Naive thymus-derived CD8-positive, alpha-beta T cell (primary cell): Measurements from ENCODE around the gene NPR1. TPM values are rescaled to one million over a fixed set of nuclear protein-coding genes. Genes with fewer than 3 reads are reported as not detected.
"Not testable (repeated sequence)": the region's sequence is repeated elsewhere in the genome, so short reads cannot be mapped to it uniquely, and the experiment has no call there.

Experiments used
- ATAC-seq, 2 donors: fragments of 150-1000 bp; cut with Tn5 transposase in 1 of 2; sonication (Bioruptor Pico), chemical (Tn5 transposase) in 1 of 2; 1 replicate in 1 of 2; 2 replicates in 1 of 2; pipeline ENCODE4 v1.10.0; 2021; ENCODE audit warnings: mild to moderate bottlenecking in 2 of 2, moderate library complexity in 2 of 2
- POLR2A ChIA-PET: fragments of 350-600 bp; sonication (Branson Sonifier 250); formaldehyde crosslinking; loops from one replicate; lab custom pipeline; 2021; ENCODE audit warnings: antibody characterized with exemption; lab: Charles Lee
- DNase-seq, 10 donors: peaks; one replicate each; pipeline versions ENCODE4 v3.0.0 to v3.0.0-alpha.2; 2020 to 2022
- H3K27ac Mint-ChIP-seq, 10 donors: one replicate each; pipeline ENCODE4 v1.8.0; 2020 to 2022; ENCODE audit warnings: mild to moderate bottlenecking in 10 of 10, mixed read lengths in 10 of 10, moderate library complexity in 4 of 10, inconsistent platforms in 1 of 10
- H3K27me3 Mint-ChIP-seq, 5 donors: one replicate each; pipeline ENCODE4 v1.8.0; 2021 to 2022; ENCODE audit warnings: mixed read lengths in 5 of 5
- H3K36me3 Mint-ChIP-seq, 3 donors: one replicate each; pipeline ENCODE4 v1.8.0; 2020 to 2022; ENCODE audit warnings: mixed read lengths in 3 of 3, mild to moderate bottlenecking in 2 of 3, inconsistent platforms in 1 of 3
- H3K4me1 Mint-ChIP-seq, 4 donors: one replicate each; pipeline ENCODE4 v1.8.0; 2021 to 2022; ENCODE audit warnings: mixed read lengths in 4 of 4
- H3K4me3 Mint-ChIP-seq, 10 donors: one replicate each; pipeline ENCODE4 v1.8.0; 2020 to 2022; ENCODE audit warnings: mild to moderate bottlenecking in 10 of 10, mixed read lengths in 10 of 10, moderate library complexity in 6 of 10, inconsistent platforms in 1 of 10
- H3K9me3 Mint-ChIP-seq, 9 donors: one replicate each; pipeline ENCODE4 v1.8.0; 2020 to 2022; ENCODE audit warnings: mixed read lengths in 9 of 9, mild to moderate bottlenecking in 3 of 9, inconsistent platforms in 1 of 9, moderate library complexity in 1 of 9
- polyA plus RNA-seq, 3 donors: library from polyadenylated mRNA; unstranded; fragments of 300-500 nt; fragmentation: Illumina TruSeq; gene quantifications; one replicate each; pipeline ENCODE4 v1.2.3, GENCODE V29; 2021
- total RNA-seq, 8 experiments: library from RNA in 2 of 8; stranded (reverse) in 2 of 8; gene quantifications; one replicate each; pipeline ENCODE4 v1.2.3 and lab custom pipeline; 2021 to 2026

NPR1 gene
- total and polyA plus RNA-seq, 5 experiments from 2014 or later, result not detected

- Mint-ChIP-seq H3K27me3 (no peaks in the 10 kb centered on the region), H3K27ac (no peak overlapping the region), H3K9me3 (no peaks in the 10 kb centered on the region), H3K4me3 (no peak overlapping the region), H3K4me1 (peaks cover 22 to 42% (median 37%) of the 10 kb centered on the region in 4 donors), H3K36me3 (peaks cover 0 to 7% (median 1%) of the 10 kb centered on the region in 3 donors)
- ATAC-seq (no peak), DNase-seq (no peak)
- POLR2A ChIA-PET, result interaction anchor here (0.7 to 10.4 kb wide), 6 partner anchors 8 to 20 kb away, joined by 3 to 85 read pairs (median 4); partner anchors contain the start of genes CHTOP and ILF2
These were observed 26.7 kb upstream of the NPR1 start for GRCh38 chr1:153651771-153652170.

DNA sequence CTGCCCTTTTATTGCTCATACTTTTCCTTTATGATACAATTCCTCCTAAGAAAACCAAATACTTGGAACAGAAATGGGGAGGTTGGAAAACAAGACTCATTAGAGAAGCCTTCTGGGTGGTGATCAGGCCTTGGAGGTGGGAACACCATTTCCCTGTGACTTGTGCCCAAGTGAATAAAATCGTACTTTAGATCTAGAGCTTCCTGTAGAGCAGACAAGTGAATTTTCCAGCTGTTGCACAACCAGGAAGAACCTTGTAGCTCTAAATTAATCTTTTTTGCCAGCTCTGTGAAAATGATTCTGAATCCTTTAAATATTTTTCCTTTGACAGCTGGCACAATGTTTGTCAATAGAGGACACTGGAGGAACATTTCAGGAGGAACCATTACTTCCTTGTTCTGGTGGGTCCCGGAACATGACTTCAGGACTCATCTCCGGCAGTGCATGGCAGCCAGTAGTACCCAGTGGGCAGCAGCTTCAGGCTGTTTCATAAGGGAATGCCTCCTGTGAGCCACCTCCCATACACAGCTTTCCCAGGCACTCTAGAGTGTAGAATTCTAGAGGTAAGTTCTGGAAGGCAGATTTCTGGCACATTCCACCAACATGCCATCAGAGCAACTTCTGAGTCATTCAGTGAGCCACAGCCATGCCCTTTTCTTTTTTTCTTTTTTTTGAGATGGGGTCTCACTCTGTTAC lies 25.5 kb upstream of the NPR1 start:
- H3K36me3 Mint-ChIP-seq, result no peaks in the 10 kb centered on the region
- DNase-seq (no peak), ATAC-seq (no peak)
- peak overlapping the region in 3 of 10 donors; percentile 7 to 71 (median 56) for H3K27ac Mint-ChIP-seq
- no peaks in the 10 kb centered on the region for H3K27me3 Mint-ChIP-seq
- peaks cover 14 to 30% (median 26%) of the 10 kb centered on the region in 4 donors for H3K4me1 Mint-ChIP-seq
- no peaks in the 10 kb centered on the region for H3K9me3 Mint-ChIP-seq
- POLR2A ChIA-PET, result interaction anchor here (0.7 to 10.4 kb wide), 5 partner anchors 9 to 1604 kb away, joined by 3 to 85 read pairs (median 3); partner anchors contain the start of genes CHTOP and ILF2
- no peak overlapping the region for H3K4me3 Mint-ChIP-seq

GRCh38 chr1:153655333-153655732 lies 23.2 kb upstream of the NPR1 start:
- POLR2A ChIA-PET, result interaction anchor here (1.9 kb wide), 1 partner anchor 21 kb away, joined by 11 read pairs; no protein-coding TSS in a partner anchor
- no peak overlapping the region for H3K4me3 Mint-ChIP-seq
- H3K36me3 Mint-ChIP-seq, result peaks cover 0 to under 1% (median 0%) of the 10 kb centered on the region in 3 donors
- peak overlapping the region in 1 of 10 donors; percentile 52 for H3K27ac Mint-ChIP-seq
- DNase-seq (no peak), ATAC-seq (no peak)
- H3K4me1 Mint-ChIP-seq, result peaks cover 1 to 23% (median 15%) of the 10 kb centered on the region in 4 donors
- H3K27me3 Mint-ChIP-seq, result no peaks in the 10 kb centered on the region
- no peaks in the 10 kb centered on the region for H3K9me3 Mint-ChIP-seq

DNA sequence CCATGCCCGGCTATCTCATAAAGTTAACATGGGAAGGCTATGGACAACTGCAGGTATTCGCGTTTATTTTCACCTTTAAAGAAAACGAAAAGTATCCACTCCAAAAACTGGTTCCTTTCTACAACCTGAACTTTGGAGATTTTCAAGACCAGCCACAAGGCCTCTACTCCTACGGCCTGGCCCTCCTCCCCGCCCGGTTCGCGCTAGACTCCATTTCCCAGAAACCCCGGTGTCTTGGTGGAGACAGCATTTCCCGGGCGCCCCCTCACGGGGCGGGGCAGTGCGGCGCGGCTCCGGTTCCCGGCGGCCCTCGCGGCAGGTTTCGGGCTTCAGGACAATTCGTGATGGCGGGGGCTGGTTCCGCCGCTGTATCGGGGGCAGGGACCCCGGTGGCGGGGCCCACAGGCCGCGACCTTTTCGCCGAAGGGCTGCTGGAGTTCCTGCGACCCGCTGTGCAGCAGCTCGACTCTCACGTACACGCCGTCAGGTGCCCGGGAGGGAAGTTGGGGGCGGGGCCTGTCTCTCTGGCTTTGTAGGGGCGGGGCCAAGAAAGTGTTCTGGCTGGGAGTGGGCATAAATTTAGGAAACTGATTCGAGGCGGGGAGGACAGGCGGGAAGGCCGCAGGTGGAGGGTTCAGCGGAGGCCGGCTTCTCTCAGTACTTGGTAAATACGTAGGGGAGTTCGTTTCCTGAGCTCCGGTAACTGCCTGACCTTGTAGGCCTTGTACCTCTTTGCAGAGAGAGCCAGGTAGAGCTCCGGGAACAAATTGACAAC lies 19.9 kb upstream of the NPR1 start, which contains the start of gene SNAPIN:
Gene SNAPIN (plus strand): TSS at position 304 of the 775 bp plus-strand sequence. CDS start 41 bp downstream, at position 345.
- Mint-ChIP-seq H3K9me3 (no peaks in the 10 kb centered on the region), H3K36me3 (peaks cover 0 to 33% (median 9%) of the 10 kb centered on the region in 3 donors), H3K27ac (peak within 1 kb of the TSS; percentile 88 to 97 (median 95)), H3K4me3 (peak within 1 kb of the TSS; percentile 88 to 98 (median 96)), H3K4me1 (peaks cover 0 to 21% (median 12%) of the 10 kb centered on the region in 4 donors), H3K27me3 (no peaks in the 10 kb centered on the region)
- POLR2A ChIA-PET, result interaction anchor here (0.7 to 2.7 kb wide), 11 partner anchors 8 to 305 kb away, joined by 3 to 34 read pairs (median 6); partner anchors contain the start of genes CHTOP, ILF2, INTS3 and S100A6
- peak; percentile 81 to 94 (median 86) for DNase-seq
- ATAC-seq, result peak; percentile 97 to 98

GRCh38 chr1:153659175-153659534 lies 19.3 kb upstream of the NPR1 start:
- Mint-ChIP-seq H3K27ac (peak overlapping the region; percentile 88 to 97 (median 95)), H3K27me3 (no peaks in the 10 kb centered on the region), H3K4me1 (peaks cover 0 to 21% (median 12%) of the 10 kb centered on the region in 4 donors), H3K36me3 (peaks cover 0 to 39% (median 11%) of the 10 kb centered on the region in 3 donors), H3K4me3 (peak overlapping the region; percentile 88 to 98 (median 96)), H3K9me3 (no peaks in the 10 kb centered on the region)
- DNase-seq (no peak), ATAC-seq (no peak)
- POLR2A ChIA-PET, result interaction anchor here (0.7 to 2.7 kb wide), 12 partner anchors 8 to 304 kb away, joined by 3 to 34 read pairs (median 6); partner anchors contain the start of genes CHTOP, ILF2, INTS3 and S100A6

DNA sequence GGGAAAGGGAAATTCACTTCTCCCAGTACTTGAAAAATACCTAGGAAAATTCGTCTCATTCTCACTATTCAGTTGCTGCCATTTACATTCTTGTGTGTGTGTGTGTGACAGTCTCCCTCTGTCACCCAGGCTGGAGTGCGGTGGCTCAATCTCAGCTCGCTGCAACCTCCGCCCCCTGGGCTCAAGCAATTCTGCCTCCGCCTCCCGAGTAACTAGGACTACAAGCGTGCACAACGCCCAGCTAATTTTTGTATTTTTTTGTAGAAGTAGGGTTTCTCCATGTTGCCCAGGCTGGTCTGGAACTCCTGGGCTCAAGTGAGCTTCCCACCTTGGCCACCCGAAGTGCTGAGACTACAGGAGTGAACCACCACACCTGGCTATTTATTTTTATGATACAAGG lies 18.8 kb upstream of the NPR1 start:
- no peak for ATAC-seq
- peaks cover 0 to 21% (median 12%) of the 10 kb centered on the region in 4 donors for H3K4me1 Mint-ChIP-seq
- no peaks in the 10 kb centered on the region for H3K27me3 Mint-ChIP-seq
- H3K27ac Mint-ChIP-seq, result peak overlapping the region in 9 of 10 donors; percentile 11 to 96 (median 86)
- POLR2A ChIA-PET, result interaction anchor here (0.8 to 2.7 kb wide), 8 partner anchors 7 to 124 kb away, joined by 4 to 34 read pairs (median 8); partner anchors contain the start of genes CHTOP, ILF2 and S100A6
- H3K9me3 Mint-ChIP-seq, result no peaks in the 10 kb centered on the region
- H3K36me3 Mint-ChIP-seq, result peaks cover 0 to 44% (median 13%) of the 10 kb centered on the region in 3 donors
- H3K4me3 Mint-ChIP-seq, result peak overlapping the region; percentile 88 to 98 (median 96)
- DNase-seq, result no peak

DNA sequence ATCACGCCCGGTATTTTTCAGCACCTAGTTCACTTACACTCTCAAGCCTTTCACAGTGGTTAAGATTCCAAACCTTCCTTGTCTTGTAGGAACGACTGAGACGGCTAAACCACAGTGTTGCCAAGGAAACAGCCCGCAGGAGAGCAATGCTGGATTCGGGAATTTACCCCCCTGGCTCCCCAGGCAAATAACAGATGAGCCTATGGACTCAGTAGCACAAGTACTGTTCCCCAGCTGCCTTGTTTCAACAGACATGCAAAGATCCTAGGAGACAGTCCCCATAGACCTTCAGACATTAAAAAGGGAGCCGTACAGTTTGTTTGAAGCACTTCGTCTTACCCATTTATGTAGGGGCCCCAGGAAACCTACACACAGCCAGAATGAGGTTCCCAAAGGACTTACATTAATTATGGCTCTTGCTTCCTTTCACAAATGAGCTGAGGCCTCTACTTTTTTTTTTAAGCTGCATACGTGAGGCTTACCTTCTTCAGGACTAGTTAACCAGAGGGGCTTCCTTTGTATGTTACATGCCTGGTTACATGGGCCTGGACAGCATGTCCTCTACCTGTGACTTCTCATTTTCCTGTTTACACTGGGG lies 17.3 kb upstream of the NPR1 start:
- peak overlapping the region in 6 of 10 donors; percentile 49 to 78 (median 54) for H3K27ac Mint-ChIP-seq
- POLR2A ChIA-PET, result interaction anchor here (0.6 to 1.5 kb wide), 3 partner anchors 13 to 70 kb away, joined by 3 to 7 read pairs (median 4); partner anchors contain the start of gene CHTOP
- no peaks in the 10 kb centered on the region for H3K27me3 Mint-ChIP-seq
- ATAC-seq, result no peak
- no peak for DNase-seq
- H3K36me3 Mint-ChIP-seq, result peaks cover 0 to 59% (median 18%) of the 10 kb centered on the region in 3 donors
- H3K4me1 Mint-ChIP-seq, result peaks cover 0 to 20% (median 12%) of the 10 kb centered on the region in 4 donors
- H3K9me3 Mint-ChIP-seq, result no peaks in the 10 kb centered on the region
- peak overlapping the region in 7 of 10 donors; percentile 6 to 64 (median 47) for H3K4me3 Mint-ChIP-seq

GRCh38 chr1:153662269-153662668 lies 16.2 kb upstream of the NPR1 start:
- H3K9me3 Mint-ChIP-seq, result no peaks in the 10 kb centered on the region
- DNase-seq, result no peak
- POLR2A ChIA-PET, result interaction anchor here (0.9 to 1.5 kb wide), 2 partner anchors 9 to 28 kb away, joined by 3 to 7 read pairs; partner anchors contain the start of genes CHTOP and ILF2
- peaks cover 0 to 70% (median 21%) of the 10 kb centered on the region in 3 donors for H3K36me3 Mint-ChIP-seq
- H3K4me3 Mint-ChIP-seq, result peak overlapping the region in 1 of 10 donors; percentile 24
- ATAC-seq, result no peak
- H3K27me3 Mint-ChIP-seq, result no peaks in the 10 kb centered on the region
- H3K4me1 Mint-ChIP-seq, result peaks cover 0 to 21% (median 12%) of the 10 kb centered on the region in 4 donors
- peak overlapping the region in 3 of 10 donors; percentile 1 to 55 (median 20) for H3K27ac Mint-ChIP-seq

GRCh38 chr1:153663211-153663610 lies 15.3 kb upstream of the NPR1 start:
- DNase-seq (no peak), ATAC-seq (no peak)
- Mint-ChIP-seq H3K27ac (no peak overlapping the region), H3K4me3 (no peak overlapping the region), H3K36me3 (peaks cover 2 to 79% (median 29%) of the 10 kb centered on the region in 3 donors), H3K27me3 (no peaks in the 10 kb centered on the region), H3K9me3 (no peaks in the 10 kb centered on the region), H3K4me1 (peaks cover 4 to 30% (median 16%) of the 10 kb centered on the region in 4 donors)
- POLR2A ChIA-PET, result no interaction called here

- Mint-ChIP-seq H3K9me3 (no peaks in the 10 kb centered on the region), H3K4me3 (peak overlapping the region in 2 of 10 donors; percentile 3 to 30), H3K4me1 (peaks cover 6 to 32% (median 22%) of the 10 kb centered on the region in 4 donors), H3K36me3 (peaks cover 4 to 78% (median 27%) of the 10 kb centered on the region in 3 donors), H3K27me3 (no peaks in the 10 kb centered on the region), H3K27ac (peak overlapping the region in 5 of 10 donors; percentile 30 to 81 (median 57))
- ATAC-seq (no peak), DNase-seq (no peak)
- POLR2A ChIA-PET, result interaction anchor here (0.8 to 2.0 kb wide), 4 partner anchors 9 to 71 kb away, joined by 3 to 6 read pairs (median 4); partner anchors contain the start of genes CHTOP and SNAPIN
These were observed 11.0 kb upstream of the NPR1 start for GRCh38 chr1:153667439-153667838.

DNA sequence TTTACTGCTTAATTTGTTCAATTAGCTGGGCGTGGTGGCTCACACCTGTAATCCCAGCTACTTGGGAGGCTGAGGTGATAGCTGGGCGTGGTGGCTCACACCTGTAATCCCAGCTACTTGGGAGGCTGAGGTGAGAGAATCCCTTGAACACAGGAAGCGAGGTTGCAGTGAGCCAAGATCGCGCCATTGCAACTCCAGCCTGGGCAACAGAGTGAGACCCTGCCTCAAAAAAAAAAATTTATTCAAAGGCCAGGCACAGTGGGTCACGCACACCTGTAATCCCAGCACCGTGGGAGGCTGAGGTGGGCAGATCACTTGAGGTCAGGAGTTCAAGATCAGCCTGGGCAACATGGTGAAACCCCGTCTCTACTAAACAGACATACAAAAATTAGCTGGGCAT lies 9.8 kb upstream of the NPR1 start:
- Mint-ChIP-seq H3K36me3 (peaks cover 4 to 66% (median 25%) of the 10 kb centered on the region in 3 donors), H3K4me1 (peaks cover 6 to 32% (median 22%) of the 10 kb centered on the region in 4 donors), H3K4me3 (peak overlapping the region in 5 of 10 donors; percentile 5 to 72 (median 48)), H3K27ac (peak overlapping the region in 4 of 10 donors; percentile 22 to 71 (median 44))
- ATAC-seq, DNase-seq, H3K9me3 Mint-ChIP-seq, H3K27me3 Mint-ChIP-seq: not testable (repeated sequence)
- POLR2A ChIA-PET, result interaction anchor here (1.1 to 1.4 kb wide), 2 partner anchors 10 to 35 kb away, joined by 8 to 12 read pairs; partner anchors contain the start of genes CHTOP and SNAPIN
